GM18507 (cell line): ENCODE results near the gene NDUFS5.
"Not testable (repeated sequence)": the region's sequence is repeated elsewhere in the genome, so short reads cannot be mapped to it uniquely, and the experiment has no call there.

Experiments used
- DNase-seq: peaks from one replicate; pipeline ENCODE4 v3.0.0; 2011; ENCODE audit warnings: low read depth; ENCODE audit not compliant: insufficient read length; ENCODE audit errors: extremely low spot score
- FAIRE-seq: peaks from 2 replicates; lab custom pipeline; 2011; peaks lifted over from hg19 to GRCh38; lab: Jason Lieb, UNC

NDUFS5 gene

GRCh38 chr1:39026051-39026865, at the start of gene NDUFS5:
TSS of gene NDUFS5 (plus strand) at chr1:39026350. CDS start at chr1:39028725, 2,375 bp downstream.
- peak; percentile 89 for FAIRE-seq
- DNase-seq, result peak; percentile 60

- not testable (repeated sequence) for DNase-seq, FAIRE-seq
Observed at GRCh38 chr1:38977399-38978244, 48.5 kb upstream of the NDUFS5 start.

- DNase-seq, FAIRE-seq: not testable (repeated sequence)
Observed at GRCh38 chr1:38978245-38978542, 48.0 kb upstream of the NDUFS5 start.

DNA sequence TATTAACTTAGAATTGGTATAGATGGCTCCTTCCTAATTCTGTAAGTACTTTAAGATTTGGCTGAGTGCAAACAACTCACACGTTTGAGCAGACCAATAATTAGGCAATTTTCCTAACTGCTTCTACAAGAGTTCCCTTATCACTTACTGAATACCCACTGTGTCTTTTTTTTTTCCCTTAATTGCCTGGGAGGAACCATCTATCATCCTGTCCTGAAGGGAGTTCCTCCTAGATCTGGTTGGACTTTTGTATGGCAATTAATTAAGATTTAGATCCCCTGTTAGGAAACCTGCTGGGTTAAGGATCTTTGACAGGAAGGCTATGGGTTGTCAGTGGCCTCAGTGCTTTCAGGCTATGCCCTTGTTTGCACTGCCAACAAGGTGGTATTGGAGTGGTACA, 46.8 kb upstream of the NDUFS5 start:
- FAIRE-seq, result not testable (repeated sequence)

DNA sequence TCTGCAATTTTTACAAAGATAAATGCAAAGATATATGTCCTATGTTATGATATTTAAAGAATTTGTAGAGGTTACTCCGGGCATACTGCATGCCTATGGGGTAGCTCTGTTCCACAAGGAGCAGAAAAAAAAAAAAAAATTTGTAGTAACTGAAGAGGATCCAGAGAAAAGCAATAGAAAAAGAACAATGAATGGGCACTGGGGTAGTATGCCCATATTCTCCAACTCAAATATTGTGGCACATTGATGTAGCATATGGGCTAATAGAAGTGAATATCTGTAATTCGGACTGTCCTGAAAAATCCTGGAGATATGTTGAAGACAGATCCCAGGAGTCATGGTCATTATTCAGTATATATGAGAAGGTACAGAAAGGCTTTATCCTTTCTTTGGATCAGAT, 36.2 kb upstream of the NDUFS5 start:
- DNase-seq, result no peak
- FAIRE-seq, result no peak

More for the DNA sequence above, 46.8 kb upstream of the NDUFS5 start:
- DNase-seq, result not testable (repeated sequence)

DNA sequence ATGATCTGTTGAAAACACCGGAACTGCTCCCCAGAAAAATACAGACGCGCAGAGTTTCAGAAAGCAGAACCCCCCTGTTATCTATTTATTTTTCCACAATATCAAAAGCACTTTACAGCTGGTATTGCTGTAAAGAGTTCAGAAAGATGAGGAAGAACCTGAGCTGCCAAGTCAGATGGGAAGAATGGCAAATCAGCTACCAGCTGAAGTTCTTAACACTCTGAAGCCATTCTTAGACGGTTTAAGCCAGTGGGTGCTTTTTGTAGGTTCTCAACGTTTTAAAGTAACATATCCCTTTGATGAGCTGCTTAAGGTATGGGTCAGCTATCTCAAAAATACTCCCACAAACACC, 35.8 kb upstream of the NDUFS5 start:
- no peak for DNase-seq
- no peak for FAIRE-seq

DNA sequence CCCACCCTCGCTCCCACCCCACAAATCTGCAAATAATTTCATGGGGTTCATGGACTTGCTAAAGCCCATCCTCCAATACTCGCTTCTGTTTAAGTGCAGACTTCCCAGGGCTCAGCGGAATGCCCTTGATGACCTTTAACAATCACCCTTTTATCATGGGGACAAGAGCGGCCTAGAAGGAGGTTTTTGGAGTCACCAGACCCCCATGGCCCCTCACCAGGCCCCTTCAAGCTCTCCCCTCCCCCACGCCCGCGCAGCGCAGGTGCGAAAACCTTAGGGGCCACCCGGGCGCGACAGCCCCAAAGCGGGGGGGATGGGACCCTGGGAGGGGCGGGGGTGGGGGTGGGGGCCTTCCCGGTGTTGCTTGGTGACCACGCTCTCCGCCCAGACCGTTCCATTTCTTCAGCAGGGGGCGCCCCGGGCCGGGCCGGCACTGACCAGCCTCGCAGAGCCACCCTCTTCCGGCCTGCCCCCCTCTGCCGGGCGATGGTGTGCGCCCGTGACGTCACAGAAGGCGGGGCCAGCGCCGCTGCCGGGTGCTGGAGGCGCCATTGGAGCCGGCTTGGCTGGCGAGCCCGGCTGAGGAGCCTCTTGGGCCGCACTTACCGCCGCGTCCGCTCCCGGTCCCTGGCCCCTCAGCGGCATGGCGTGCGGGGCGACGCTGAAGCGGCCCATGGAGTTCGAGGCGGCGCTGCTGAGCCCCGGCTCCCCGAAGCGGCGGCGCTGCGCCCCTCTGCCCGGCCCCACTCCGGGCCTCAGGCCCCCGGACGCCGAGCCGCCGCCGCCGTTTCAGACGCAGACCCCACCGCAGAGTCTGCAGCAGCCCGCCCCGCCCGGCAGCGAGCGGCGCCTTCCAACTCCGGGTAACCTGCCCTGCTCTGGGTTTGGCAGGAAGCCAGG, 35.2 kb upstream of the NDUFS5 start, which contains the start of gene AKIRIN1:
TSS of gene AKIRIN1 (plus strand) at position 539 of the 900 bp plus-strand sequence. CDS start at position 644, 105 bp downstream.
- FAIRE-seq, result peak; percentile 92

DNA sequence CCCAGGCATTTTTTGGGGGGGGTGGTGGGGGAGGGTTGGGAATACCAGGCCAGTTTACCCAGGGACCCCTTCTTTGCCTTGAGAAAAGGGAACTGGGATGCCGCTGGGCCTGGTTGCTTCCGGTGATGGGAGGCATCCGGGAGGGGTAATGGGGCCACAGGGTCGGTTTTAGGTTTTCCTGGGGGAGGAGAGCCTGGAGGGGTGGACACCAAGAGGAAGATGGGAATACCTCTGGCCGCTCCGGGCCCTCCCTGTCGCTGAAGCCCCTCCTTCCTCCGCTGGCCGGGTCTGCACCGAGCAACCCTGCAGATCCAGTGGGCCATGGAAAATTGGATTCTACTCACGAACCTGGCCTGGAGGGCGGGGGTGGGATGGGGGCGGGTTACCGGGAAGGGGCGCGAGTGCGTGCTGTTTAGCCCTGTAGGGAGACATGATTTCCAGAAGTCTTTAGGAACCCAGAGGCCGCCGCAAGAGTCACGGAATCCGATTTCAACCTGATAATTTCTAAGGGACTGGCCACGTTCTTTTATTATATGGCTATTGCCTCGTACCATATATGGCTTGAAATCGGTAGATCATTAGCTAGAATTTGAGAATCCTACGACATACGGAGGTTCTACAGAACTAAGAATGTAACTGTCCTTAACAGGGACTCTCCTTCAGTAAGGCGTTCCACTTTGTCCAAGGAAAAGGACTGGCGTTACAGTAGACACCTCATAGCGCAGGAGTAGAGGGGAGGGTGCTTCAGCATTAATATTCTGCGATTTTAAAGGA, 34.3 kb upstream of the NDUFS5 start:
- DNase-seq (no peak), FAIRE-seq (peak; percentile 36)

More for the DNA sequence above, 35.2 kb upstream of the NDUFS5 start, which contains the start of gene AKIRIN1:
- DNase-seq, result peak; percentile 98

DNA sequence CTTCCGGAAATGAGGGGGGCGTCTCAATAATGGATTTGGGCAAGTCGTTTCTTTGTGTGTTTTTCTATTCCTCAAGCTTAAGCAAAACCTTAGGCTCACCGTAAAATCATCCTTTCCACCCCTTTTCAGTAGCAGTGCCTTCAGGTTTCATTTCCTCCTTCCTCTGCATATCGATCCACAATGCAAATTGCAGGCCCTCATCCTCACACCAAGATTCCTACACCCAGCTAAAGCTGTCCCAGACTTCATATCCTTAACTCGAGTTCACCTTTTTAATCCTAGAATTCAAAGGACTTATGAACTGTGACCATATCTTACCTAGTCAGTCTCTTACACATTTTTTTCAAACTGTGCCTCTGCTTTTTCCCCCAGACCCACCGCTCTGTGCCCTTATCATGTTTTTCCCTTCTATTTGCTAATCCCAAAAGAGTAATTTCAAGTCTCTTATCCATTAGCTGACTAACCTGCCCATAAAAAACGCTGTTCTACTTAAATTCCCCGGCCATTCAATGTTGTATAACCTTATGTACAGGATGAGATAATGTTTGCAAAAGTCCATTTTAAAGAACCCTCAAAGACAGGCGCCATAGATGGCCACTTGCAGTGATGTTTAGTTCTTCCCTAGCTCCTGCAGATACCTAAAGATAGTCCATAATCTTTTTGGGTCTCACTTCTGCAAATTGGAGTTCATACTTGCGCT, 33.6 kb upstream of the NDUFS5 start:
- DNase-seq (no peak), FAIRE-seq (peak; percentile 77)

DNA sequence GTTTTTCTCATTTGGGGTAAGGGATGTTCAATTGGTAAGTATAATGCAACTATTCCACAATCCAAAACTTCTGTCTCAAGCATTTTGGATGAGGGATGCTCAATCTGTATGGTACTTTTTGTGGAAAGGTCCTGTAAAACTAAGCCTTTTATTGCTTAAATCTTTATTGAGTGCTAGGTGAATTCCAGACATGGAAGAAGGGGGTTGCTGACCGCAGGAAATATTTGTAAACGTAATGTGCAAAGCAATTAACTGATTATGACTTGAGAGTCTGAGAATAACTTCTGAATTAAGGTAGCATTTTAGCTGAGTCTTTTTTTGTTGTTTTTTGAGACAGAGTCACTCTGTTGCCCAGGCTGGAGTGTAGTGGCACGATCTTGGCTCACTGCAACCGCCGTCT, 32.0 kb upstream of the NDUFS5 start:
- FAIRE-seq (no peak), DNase-seq (no peak)

- no peak for DNase-seq
- peak; percentile 50 for FAIRE-seq
Observed at GRCh38 chr1:38997034-38997900, 28.9 kb upstream of the NDUFS5 start.

DNA sequence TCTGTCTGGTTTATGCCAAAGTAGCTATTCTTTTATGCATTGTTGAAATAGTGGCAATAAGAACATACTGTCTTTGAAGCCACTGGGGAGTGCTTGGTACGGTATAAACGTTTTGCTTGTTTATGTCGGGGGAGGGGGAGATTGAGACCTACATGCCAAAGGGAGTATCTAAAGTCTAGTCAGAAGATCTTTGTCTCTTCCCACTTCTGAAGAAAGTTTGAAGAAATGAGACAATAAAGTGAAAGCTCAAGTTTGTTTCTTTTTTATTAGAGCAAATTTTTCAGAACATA, 28.3 kb upstream of the NDUFS5 start:
- FAIRE-seq (peak; percentile 35), DNase-seq (no peak)

- no peak for DNase-seq
- FAIRE-seq, result no peak
Observed at GRCh38 chr1:39001516-39002421, 24.4 kb upstream of the NDUFS5 start.

- no peak for FAIRE-seq
- DNase-seq, result no peak
Observed at GRCh38 chr1:39003281-39003680, 22.9 kb upstream of the NDUFS5 start.

DNA sequence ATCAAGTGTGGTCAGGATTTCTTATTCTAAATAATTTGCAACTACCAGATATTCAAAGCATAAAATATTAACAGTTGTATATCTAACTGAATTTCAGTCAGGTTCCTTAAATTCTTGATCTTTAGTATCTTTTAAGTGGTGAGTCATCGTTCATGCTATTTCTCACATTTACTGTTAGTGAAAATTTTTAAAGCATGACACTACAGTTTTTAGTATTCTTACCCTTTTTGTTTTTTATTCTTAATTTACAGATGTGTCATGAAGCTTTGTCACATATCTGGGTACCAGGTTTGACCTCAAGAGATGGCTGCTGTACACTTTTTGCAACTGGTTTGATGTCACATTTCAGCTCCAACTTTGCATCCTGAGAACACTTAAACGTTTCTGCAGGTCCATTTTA, 22.4 kb upstream of the NDUFS5 start:
- DNase-seq, result no peak
- no peak for FAIRE-seq

GRCh38 chr1:39006287-39006686, 19.9 kb upstream of the NDUFS5 start:
- FAIRE-seq (no peak), DNase-seq (no peak)
